Lung (tissue), 12 donors: ENCODE data around the gene ZNF778. TPM values are rescaled to one million over a fixed set of nuclear protein-coding genes. Genes with fewer than 3 reads are reported as not detected.

Experiments
- ATAC-seq: fragments of 200-7000 bp; cut with Tn5 transposase; one replicate; pipeline ENCODE4 v1.9.1; 2020; ENCODE audit warnings: moderate number of reproducible peaks; ENCODE audit not compliant: insufficient read depth, low FRiP score
- DNase-seq, 3 donors: peaks; one replicate each; pipeline ENCODE4 v3.0.0-alpha.2; 2013 to 2017
- H3K27ac ChIP-seq, 2 donors: one replicate each; pipeline ENCODE4 v1.5.1; 2013; ENCODE audit warnings: mild to moderate bottlenecking in 2 of 2, moderate library complexity in 2 of 2, control low read depth in 1 of 2, inconsistent platforms in 1 of 2, low read depth in 1 of 2, low read length in 1 of 2
- H3K27me3 ChIP-seq, 3 donors: one replicate each; pipeline ENCODE4 v1.5.1; 2013; ENCODE audit warnings: low read length in 2 of 3; ENCODE audit not compliant: control insufficient read depth in 3 of 3, insufficient read depth in 3 of 3
- H3K36me3 ChIP-seq, 4 donors: one replicate each; pipeline ENCODE4 v1.5.1; 2013; ENCODE audit warnings: low read length in 4 of 4, mild to moderate bottlenecking in 1 of 4, moderate library complexity in 1 of 4; ENCODE audit not compliant: control insufficient read depth in 4 of 4, insufficient read depth in 4 of 4
- H3K4me1 ChIP-seq, 5 donors: one replicate each; pipeline ENCODE4 v1.5.1; 2013; ENCODE audit warnings: low read length in 5 of 5, mild to moderate bottlenecking in 2 of 5, moderate library complexity in 1 of 5; ENCODE audit not compliant: control insufficient read depth in 5 of 5, insufficient read depth in 5 of 5
- H3K4me3 ChIP-seq: one replicate; pipeline ENCODE4 v1.5.1; 2013; ENCODE audit warnings: mild to moderate bottlenecking, control low read depth, moderate library complexity
- H3K9ac ChIP-seq, 2 donors: one replicate each; pipeline ENCODE4 v1.5.1; 2013; ENCODE audit warnings: low read length in 2 of 2, control low read depth in 1 of 2; ENCODE audit not compliant: insufficient read depth in 1 of 2
- H3K9me3 ChIP-seq, 4 donors: one replicate each; pipeline ENCODE4 v1.5.1; 2013; ENCODE audit warnings: low read length in 3 of 4, mild to moderate bottlenecking in 1 of 4, moderate library complexity in 1 of 4; ENCODE audit not compliant: control insufficient read depth in 4 of 4, insufficient read depth in 3 of 4
- WGBS, 2 donors: extraction: QIAGEN DNeasy Blood & Tissue Kit; methylation state at CpG; one replicate each; pipeline ENCODE4 v1.1.7; 2013; 5-methylcytosine and 5-hydroxymethylcytosine counted together
- polyA plus RNA-seq, 2 donors: library from polyadenylated mRNA; stranded (reverse); fragments of 200-250 nt; gene quantifications; one replicate each; pipeline ENCODE4 v1.2.1, GENCODE V29; 2013
- total RNA-seq, 2 donors: library from RNA; depleted of rRNA in 1 of 2; stranded (reverse); fragments of >200 nt in 1 of 2; gene quantifications; one replicate each; pipeline ENCODE4 v1.2.1, GENCODE V29; 2014 to 2021
- TF ChIP-seq, protein P1 (sequence below): IDR thresholded peaks from 2 replicates; pipeline ENCODE4 v1.5.1; 2012; ENCODE audit warnings: mild to moderate bottlenecking; ENCODE audit errors: control extremely low read depth, extremely low read depth
- donor health status: control.
- donor health status: control.
- donor health status: Bipolar disorder and iron deficiency.
- donor health status: healthy.
- donor health status: DM: yes; HTN: yes; CAD: no.

The ZNF778 gene
- total and polyA plus RNA-seq, 4 donors: 2.4 to 13.9 (median 4.6) TPM

DNA sequence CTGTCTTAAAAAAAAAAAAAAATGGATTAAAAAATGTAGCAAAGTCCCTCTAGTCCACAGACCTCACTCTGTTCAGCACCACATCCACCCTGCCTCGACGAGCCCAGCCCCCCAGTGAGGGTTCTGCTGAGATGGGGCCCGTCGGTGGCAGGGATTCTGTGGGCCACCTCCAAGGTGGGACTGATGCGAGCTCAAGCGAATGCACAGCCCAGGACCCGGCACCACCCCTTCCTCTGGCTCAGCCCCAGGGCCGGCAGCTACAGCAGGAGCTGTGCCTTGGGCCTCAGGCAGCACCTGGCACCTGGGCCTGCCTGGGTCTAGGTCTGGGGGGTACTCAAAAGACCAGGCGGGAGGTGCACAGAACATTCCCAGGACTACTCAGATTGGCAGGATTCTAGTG is 59.5 kb downstream of the ZNF778 start:
- Histone ChIP-seq H3K9me3 (no peaks in the 10 kb centered on the region), H3K27ac (no peak overlapping the region), H3K9ac (no peak overlapping the region), H3K36me3 (peaks cover 6 to 78% (median 26%) of the 10 kb centered on the region in 4 donors), H3K4me3 (no peak overlapping the region), H3K4me1 (no peaks in the 10 kb centered on the region), H3K27me3 (no peaks in the 10 kb centered on the region)
- 91 to 92% methylated on average over 9 of the region's 9 CpGs for WGBS, 2 donors
- no peak for DNase-seq
- TF ChIP-seq, protein P1, sequence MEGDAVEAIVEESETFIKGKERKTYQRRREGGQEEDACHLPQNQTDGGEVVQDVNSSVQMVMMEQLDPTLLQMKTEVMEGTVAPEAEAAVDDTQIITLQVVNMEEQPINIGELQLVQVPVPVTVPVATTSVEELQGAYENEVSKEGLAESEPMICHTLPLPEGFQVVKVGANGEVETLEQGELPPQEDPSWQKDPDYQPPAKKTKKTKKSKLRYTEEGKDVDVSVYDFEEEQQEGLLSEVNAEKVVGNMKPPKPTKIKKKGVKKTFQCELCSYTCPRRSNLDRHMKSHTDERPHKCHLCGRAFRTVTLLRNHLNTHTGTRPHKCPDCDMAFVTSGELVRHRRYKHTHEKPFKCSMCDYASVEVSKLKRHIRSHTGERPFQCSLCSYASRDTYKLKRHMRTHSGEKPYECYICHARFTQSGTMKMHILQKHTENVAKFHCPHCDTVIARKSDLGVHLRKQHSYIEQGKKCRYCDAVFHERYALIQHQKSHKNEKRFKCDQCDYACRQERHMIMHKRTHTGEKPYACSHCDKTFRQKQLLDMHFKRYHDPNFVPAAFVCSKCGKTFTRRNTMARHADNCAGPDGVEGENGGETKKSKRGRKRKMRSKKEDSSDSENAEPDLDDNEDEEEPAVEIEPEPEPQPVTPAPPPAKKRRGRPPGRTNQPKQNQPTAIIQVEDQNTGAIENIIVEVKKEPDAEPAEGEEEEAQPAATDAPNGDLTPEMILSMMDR: no peak
- no peak for ATAC-seq

- Histone ChIP-seq H3K27me3 (no peaks in the 10 kb centered on the region), H3K36me3 (peaks cover 4 to 83% (median 24%) of the 10 kb centered on the region in 4 donors), H3K4me3 (no peak overlapping the region), H3K4me1 (no peaks in the 10 kb centered on the region), H3K9me3 (no peaks in the 10 kb centered on the region), H3K27ac (no peak overlapping the region), H3K9ac (no peak overlapping the region)
- TF ChIP-seq, protein P1: no peak
- 89 to 92% methylated on average over 33 of the region's 33 CpGs for WGBS, 2 donors
- DNase-seq: no peak
- ATAC-seq: no peak
Observed at GRCh38 chr16:89277641-89278341, 60.3 kb downstream of the ZNF778 start.

DNA sequence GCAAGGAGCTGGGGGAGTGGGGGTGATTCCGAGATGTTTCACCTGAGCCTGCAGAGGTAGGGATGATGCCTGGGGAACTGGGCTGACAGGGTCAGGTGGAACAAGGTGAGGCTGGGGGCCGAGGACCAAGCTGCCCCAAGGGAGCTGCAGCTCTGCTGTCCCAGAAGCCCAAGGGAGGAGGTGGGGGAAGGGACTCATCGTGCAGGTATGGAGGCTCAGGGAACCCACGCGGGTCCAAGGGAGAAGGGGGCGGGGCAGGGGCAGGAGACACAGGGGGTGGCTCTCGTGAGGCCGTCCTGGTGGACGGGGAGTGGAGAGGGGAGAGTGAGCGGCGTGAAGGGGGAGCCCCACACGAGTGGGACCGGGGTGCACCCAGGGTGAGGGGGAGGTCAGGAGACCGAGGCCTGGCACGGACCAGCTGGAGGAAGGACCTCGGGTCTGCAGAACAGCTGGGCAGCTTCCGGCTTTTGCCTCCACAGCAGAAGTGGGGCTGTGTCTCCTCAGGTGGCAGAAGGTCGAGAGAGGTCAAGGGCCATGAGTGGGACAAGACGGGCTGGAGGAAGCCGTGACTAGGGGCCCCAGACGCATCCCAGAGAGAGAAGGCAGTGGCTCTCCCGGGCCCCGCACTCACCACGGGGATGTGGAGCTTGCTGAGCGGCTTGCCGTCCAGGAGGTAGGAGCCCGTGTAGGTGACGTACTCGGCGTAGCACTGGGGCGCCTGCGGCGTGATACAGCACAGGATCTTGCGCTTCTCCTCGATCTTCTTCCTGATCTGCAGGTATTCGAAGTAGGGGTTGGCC is 61.1 kb downstream of the ZNF778 start:
- no peak for DNase-seq

More for the DNA sequence above, 61.1 kb downstream of the ZNF778 start:
- Histone ChIP-seq H3K4me3 (no peak overlapping the region), H3K27me3 (no peaks in the 10 kb centered on the region), H3K27ac (no peak overlapping the region), H3K4me1 (no peaks in the 10 kb centered on the region), H3K9ac (no peak overlapping the region), H3K36me3 (peaks cover 0 to 84% (median 22%) of the 10 kb centered on the region in 4 donors), H3K9me3 (no peaks in the 10 kb centered on the region)
- ATAC-seq: no peak
- TF ChIP-seq, protein P1: no peak
- WGBS, 2 donors: 94 to 97% methylated on average over 36 of the region's 36 CpGs
